Activated CD8-positive, alpha-beta memory T cell treated with anti-CD3 and anti-CD28 coated beads for 4 hours (primary cell): ENCODE measurements around the gene GIT2.
"Not testable (repeated sequence)": the region's sequence is repeated elsewhere in the genome, so short reads cannot be mapped to it uniquely, and the experiment has no call there.

ENCODE experiments used
- DNase-seq, 2 donors: peaks; one replicate each; pipeline ENCODE4 v3.0.0-alpha.2; 2020; ENCODE audit warnings: low read depth in 2 of 2

GIT2 gene

GRCh38 chr12:110006115-110006514, 9.9 kb upstream of the GIT2 start:
- DNase-seq, result no peak

- no peak for DNase-seq
Measured at GRCh38 chr12:110005319-110005973, 9.3 kb upstream of the GIT2 start.

DNA sequence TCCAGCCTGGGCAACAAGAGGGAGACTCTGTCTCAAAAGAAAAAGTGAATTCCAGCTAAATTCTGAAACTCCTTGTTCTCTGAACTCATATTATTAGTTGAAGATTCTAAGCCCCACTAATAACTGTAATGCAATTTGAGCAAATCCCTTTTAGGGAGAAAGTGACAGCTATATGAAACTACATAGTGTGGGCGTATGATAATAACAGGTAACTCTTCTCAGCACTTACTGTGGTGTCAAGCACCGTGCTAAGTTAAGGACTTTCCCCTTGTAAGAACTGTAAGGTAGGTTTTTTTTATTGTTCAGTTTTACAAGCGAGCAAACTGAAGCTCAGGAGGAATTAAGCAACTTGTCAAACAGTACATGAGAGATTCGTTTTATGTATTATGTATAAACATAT, 8.4 kb upstream of the GIT2 start:
- no peak for DNase-seq

- no peak for DNase-seq
Measured at GRCh38 chr12:110002676-110003515, 6.7 kb upstream of the GIT2 start.

DNA sequence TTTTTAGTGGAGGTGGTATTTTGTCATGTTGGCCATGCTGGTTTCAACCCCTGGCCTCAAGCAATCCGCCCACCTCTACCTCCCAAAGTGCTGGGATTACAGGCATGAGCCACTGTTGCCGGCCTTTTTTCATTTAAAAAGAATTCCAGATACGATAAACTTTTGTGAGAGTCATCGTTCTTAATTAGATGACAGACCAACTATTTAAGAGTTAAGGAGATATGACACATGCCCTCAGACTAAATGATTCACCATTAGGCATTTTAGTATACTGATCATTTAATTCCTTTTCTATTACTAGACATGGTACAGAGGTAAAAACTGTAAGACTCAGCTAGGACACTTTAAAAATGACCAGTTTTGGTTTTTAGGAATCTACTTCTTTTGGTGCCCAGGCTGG, 5.4 kb upstream of the GIT2 start:
- no peak for DNase-seq

DNA sequence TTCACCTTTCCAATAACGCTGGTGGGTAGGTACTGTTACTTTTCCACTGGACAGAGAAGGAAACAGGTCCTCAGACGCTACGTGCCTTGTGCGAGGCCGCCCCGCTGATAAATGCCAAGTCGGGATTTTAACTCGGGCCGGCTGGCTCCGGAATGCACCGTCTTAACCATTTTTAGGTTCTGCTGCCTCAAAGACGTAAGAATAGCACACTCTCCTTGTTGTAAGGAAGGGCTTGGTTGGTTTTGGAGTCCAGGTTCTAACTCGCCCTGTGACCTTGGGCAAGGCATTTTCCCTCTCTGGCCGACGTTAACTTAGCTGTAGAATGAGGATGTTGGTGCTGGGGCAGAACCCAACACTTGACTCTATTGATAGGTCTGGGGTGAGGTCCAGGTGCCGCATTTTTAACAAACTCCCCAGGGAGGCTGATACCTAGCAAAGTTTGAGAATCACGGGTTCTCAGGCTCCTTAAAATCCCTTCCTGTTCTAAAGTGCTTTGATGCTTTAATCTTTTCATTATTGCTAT, 3.9 kb upstream of the GIT2 start:
- no peak for DNase-seq

DNA sequence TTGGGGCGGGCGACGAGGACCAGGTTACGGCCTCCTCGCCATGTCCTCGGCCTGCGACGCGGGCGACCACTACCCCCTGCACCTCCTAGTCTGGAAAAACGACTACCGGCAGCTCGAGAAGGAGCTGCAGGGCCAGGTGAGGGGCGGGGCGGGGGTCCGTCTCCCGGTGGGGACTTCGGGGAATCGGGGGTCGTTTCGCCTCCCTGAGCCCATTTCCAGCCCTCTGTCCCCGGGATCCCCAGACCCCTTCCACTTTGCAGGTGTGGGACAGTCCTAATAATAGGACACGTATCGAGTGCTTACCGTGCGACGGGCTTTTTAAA, 3.4 kb upstream of the GIT2 start:
- no peak for DNase-seq

DNA sequence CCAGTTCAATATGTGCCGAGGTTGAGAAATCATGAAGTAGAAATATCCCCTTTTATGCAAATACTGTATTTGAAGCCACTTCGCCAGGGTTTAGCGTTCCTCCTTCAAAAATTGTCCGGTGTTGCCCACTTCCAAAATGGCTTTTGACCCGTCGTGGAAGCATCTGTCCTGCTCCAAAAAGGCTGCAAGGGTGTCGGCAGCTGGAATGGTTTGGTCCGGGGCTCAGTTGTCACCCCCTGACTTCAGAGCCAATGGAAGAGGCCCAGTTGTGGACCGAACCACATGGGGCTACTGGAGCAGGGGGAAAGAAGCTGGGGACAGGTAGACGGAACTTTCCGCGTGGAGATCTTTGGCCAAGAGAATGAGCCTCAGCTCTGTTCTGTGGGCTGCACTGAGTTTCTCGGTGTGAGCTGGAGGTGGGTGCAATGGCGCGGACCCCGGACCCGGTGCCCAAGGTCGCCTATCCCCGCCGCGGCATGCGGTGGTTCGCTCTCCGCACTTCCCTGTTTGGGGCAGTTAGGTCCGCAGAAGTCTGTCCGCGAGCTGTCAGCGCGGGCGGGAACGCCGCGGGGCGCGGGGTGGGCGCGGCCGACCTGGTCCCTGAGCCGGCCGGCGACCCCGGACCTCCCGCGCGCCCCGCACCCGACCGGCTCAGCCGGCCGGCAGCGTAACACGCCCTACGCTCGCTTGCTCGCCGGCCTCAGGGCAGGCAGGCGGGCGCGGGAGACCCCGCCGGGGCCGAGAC, 2.9 kb upstream of the GIT2 start, which contains the start of gene ANKRD13A:
TSS of gene ANKRD13A (plus strand) at position 527 of the 745 bp plus-strand sequence. CDS start 259 bp downstream, outside the sequence.
- peak; percentile 73 to 75 for DNase-seq

DNA sequence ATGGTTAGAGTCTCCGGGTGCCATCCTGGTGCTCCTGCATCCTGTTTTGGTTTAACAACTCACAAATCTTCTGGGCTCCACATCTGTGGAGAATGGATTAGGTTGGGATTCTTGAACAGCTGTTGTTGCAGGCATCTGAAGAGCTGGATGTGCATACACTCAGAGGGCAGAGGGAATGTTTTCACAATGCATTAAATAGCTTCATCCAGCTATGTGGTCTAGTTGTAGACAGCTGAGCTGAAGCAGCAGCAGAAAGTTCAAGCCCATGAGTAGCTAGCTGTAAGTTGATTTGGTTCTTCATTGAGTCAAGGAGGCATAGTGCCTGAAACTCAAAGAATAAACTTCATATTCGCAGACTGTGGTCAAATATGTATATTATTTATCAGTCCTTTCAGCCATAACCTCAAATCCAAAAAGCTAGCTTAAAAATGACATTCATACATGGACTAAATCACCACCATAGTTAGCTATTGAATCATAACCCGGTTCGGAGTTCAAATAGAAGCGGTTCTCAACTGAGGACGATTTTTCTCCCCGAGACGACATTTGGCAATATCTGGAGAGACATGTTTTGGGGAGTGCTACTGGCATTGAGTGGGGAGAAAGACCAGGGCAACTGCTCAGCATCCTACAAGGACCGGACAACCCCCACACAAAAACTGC, 2.2 kb upstream of the GIT2 start:
- no peak for DNase-seq

DNA sequence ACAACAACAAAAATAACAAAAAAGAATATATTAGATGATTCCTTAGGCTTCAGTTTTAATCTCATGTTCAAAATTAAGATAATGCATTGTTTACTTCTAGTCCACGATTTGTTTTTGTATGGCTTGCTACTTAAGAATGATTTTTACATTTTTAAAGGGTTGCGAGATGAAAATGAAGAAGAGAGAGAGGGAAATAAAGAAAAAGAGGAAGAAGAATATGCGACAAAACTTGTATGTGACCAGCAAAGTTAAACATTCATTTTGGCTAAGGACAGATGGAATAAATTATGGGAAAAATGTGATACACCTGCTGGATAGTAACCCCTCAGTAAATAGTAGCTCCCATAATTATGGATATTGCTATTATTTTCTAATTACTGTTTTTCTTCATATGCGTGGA, 1.2 kb upstream of the GIT2 start:
- no peak for DNase-seq

DNA sequence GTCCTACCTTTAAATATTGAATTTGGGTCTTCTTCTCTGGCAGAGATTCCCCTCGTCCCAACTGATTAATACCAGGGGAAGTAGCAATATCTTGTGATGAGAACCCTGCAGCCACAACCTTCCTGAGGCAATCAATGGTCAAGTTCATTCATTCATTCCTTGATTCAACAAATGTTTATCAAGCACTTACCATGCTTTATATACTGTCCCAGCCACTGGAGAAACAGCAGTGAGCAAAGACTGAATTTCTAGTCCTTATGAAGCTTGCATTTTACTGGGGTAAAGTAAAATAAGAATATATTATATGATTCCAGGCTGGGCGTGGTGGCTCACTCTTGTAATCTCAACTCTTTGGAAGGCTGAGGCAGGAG, 300 bp upstream of the GIT2 start:
- no peak for DNase-seq

- no peak for DNase-seq
Measured at GRCh38 chr12:109995361-109995685, 845 bp downstream of the GIT2 start.

GRCh38 chr12:109994401-109995175, 1.6 kb downstream of the GIT2 start:
- DNase-seq, result no peak

DNA sequence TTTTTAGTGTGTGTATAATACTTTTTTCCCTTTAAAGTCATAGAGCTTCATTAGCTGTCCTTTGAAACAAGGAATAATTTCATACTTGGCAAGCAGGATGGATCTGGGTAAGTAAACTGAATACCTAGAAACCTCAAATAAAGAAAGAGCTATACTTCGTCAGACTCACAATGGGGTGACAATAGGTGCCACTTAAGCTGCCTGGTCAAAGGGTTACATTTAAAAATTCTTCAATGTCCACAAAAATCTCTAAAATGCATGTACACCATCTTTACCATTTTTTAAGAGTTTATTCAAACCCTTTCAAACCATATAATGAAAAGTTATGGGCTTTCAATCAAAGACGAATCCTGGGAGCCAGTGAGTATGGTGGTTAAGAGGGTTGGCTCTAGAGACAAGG, 3.1 kb downstream of the GIT2 start:
- DNase-seq, result no peak

- DNase-seq, result no peak
Measured at GRCh38 chr12:109991586-109991985, 4.6 kb downstream of the GIT2 start.

- DNase-seq, result no peak
Measured at GRCh38 chr12:109989380-109989779, 6.8 kb downstream of the GIT2 start.

DNA sequence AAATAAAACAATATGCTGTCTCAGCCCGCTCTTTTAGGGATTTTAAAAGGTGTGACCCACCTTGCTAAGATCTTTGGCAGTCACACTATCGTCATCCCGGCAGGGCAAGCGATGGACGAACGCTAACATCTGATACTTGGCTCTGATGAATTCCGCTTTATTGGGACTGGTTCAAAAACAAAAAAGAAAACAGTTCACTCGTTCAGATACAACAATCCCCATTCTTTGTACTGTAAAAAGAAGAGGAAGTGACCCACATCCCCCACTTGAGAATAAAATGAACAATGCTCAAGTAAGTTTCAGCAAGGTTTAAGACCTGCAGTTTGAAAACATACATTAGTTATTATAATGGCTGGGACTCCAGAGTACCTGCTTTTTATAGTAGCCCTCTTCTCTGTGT, 7.3 kb downstream of the GIT2 start:
- no peak for DNase-seq

DNA sequence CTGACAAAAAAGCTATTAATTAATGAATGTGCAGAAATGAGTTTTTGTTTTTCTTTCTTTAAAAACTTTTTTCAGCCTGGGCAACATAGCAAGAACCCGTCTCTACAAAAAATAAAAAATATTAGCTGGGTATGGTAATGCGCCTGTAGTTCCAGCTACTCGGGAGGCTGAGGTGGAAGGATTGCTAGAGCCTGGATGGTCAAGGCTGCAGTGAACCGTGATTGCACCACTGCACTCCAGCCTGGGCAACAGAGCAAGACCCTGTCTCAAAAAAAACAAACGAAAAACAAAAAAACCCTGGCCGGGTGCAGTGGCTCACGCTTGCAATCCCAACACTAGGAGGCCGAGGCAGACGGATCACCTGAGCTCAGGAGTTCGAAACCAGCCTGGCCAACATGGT, 7.9 kb downstream of the GIT2 start:
- no peak for DNase-seq

DNA sequence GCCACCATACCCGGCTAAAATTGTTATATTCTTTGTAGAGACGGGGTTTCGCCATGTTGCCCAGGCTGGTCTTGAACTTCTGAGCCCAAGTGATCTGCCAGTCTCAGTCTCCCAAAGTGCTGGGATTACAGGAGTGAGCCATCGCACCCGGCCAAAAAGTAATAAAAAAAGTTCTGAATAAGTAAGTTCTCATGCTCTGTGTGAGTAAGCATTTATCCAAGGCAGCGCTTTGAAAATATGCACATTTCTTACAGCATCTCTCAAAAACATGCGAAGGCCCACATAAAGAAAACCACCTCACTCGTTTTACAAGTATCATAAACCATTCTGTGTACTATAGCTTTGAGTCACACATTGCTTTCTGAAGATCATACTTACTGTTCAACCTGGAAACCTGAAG, 8.6 kb downstream of the GIT2 start:
- no peak for DNase-seq

- not testable (repeated sequence) for DNase-seq
Measured at GRCh38 chr12:109986236-109986635, 9.9 kb downstream of the GIT2 start.

DNA sequence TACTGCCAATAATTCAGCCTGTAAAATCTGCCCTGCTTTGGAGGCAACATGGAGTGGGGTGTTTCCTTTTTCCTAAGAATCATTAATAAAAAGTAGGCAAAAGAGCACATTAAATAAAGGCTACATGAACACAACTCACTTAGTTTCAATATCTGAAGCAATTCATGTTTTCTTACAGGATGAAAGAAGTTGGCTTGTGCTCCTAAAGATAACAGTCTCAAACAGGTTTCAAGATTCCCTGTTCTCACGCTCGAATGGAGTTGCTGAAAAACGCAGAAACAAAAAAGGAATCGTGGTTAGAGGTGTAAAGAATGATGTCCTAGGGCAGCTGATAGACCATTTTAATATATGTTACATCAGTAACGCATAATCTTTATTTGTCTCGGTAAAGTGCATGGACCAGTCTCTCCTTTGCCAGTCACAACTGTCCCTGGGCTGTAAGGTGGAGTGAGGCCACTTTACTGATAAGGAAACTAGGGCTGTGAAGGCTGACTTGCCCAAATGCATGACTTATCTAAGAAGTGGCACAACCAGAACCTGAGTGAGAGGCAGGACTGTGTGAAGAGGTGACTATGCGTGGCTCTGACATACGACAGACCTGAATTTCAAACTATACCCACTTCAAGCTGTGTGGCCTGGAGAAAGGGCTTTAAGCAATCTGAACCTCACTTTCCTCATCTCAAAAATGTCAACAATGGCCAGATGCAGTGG, 12.6 kb downstream of the GIT2 start:
- no peak for DNase-seq
